Tibial nerve (tissue), 3 donors: ENCODE results near the gene METTL16.

ENCODE experiments used
- CTCF ChIP-seq, 5 experiments: fragments of 200-600 bp in 3 of 5; fragments of 450-650 bp in 2 of 5; sonication (generic) in 3 of 5; IDR thresholded peaks; one replicate each; pipeline ENCODE4 v1.5.1; 2016 to 2019; ENCODE audit warnings: antibody characterized with exemption in 5 of 5, mild to moderate bottlenecking in 3 of 5, moderate library complexity in 2 of 5
- POLR2A ChIP-seq, 2 donors: fragments of 450-650 bp; IDR thresholded peaks; one replicate each; pipeline ENCODE4 v1.6.1; 2017; ENCODE audit warnings: antibody characterized with exemption in 2 of 2, mild to moderate bottlenecking in 2 of 2, moderate library complexity in 2 of 2

- no peak for TF ChIP-seq CTCF (IDR thresholded peaks at IDR 0.05)
- TF ChIP-seq POLR2A (IDR thresholded peaks at IDR 0.05): no peak
Measured at GRCh38 chr17:2427215-2427614, 84.5 kb downstream of the METTL16 start.
